ENCODE results near the gene ELMO1. TPM values are rescaled to one million over a fixed set of nuclear protein-coding genes. Genes with fewer than 3 reads are reported as not detected.
A peak's percentile ranks its signal among the peaks of the same experiment; 100 is the strongest.

ELMO1 gene
- total RNA-seq, 4 donors from 2014 or later, result 24.6 to 120 (median 71.9) TPM

DNA sequence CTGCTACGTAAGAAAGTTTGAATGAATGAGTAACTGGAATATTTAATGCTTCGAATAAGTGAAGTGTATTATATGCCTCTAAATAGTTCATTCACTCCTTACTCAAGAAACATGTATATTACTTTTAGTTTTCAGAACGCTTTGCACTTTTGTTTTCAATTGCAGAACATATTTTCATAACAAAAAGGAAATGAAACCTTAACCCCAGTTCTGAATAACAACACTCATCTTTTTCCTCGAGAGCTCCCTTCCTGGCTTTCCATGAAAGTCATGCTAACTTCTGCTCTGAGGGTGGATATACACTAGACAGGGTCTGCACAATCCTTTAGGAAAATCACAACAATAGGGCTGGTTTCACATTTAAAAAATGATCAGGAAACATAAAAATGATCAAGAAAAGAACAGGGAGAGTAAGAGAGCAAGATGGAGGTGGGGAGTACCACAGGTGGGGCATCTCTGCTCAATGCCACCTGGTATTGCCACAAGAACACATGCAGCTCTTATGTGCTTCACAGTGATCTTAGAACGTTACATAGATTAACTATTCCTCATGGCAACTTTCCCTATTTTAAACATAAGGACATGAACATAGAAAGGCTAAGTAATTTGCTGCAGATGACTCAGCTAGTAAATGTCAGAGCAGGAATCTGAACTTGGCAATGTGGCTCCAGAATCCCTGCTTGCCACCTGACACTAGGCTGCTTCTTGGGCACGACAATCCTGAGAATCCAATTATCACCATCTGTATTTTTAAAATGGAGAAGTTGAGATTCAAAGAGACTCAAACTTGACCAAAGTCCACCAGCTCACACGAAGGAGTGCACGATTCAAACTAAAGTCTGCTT, 504.9 kb downstream of the ELMO1 start:
- H3K4me1 ChIP-seq, result peaks cover 0 to 12% (median 2%) of the 10 kb centered on the region in 4 donors
- H3K4me3 ChIP-seq, result no peak overlapping the region
- DNase-seq, result no peak
- in situ Hi-C loops (cut with MboI; ENCODE audit: low pct_ligation_motif_present in 1 of 4, low pct_unique_long_range_greater_than_20kb in 1 of 4, low sequenced_read_pairs in 3 of 4), result no loop called here
- H3K27ac ChIP-seq, result peak overlapping the region in 1 of 4 donors; percentile 33
- 73% methylated on average over 7 to 8 of the region's 8 CpGs for WGBS, 2 donors (ENCODE audit: low coverage in 1 of 2)
- intact Hi-C loops (cut with DNase I; ENCODE audit: low total_unique reads), result no loop called here
- no peaks in the 10 kb centered on the region for H3K27me3 ChIP-seq
- H3K36me3 ChIP-seq, result no peaks in the 10 kb centered on the region
- peaks cover 5 to 18% of the 10 kb centered on the region in 2 donors for H3K9me3 ChIP-seq
- TF ChIP-seq POLR2AphosphoS5 (IDR thresholded peaks at IDR 0.05) (no peak), POLR2A (IDR thresholded peaks at IDR 0.05) (no peak), EP300 (IDR thresholded peaks at IDR 0.05; ENCODE audit: low read depth) (no peak)
- TF ChIP-seq, protein P1, sequence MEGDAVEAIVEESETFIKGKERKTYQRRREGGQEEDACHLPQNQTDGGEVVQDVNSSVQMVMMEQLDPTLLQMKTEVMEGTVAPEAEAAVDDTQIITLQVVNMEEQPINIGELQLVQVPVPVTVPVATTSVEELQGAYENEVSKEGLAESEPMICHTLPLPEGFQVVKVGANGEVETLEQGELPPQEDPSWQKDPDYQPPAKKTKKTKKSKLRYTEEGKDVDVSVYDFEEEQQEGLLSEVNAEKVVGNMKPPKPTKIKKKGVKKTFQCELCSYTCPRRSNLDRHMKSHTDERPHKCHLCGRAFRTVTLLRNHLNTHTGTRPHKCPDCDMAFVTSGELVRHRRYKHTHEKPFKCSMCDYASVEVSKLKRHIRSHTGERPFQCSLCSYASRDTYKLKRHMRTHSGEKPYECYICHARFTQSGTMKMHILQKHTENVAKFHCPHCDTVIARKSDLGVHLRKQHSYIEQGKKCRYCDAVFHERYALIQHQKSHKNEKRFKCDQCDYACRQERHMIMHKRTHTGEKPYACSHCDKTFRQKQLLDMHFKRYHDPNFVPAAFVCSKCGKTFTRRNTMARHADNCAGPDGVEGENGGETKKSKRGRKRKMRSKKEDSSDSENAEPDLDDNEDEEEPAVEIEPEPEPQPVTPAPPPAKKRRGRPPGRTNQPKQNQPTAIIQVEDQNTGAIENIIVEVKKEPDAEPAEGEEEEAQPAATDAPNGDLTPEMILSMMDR (IDR thresholded peaks at IDR 0.05), result no peak

DNA sequence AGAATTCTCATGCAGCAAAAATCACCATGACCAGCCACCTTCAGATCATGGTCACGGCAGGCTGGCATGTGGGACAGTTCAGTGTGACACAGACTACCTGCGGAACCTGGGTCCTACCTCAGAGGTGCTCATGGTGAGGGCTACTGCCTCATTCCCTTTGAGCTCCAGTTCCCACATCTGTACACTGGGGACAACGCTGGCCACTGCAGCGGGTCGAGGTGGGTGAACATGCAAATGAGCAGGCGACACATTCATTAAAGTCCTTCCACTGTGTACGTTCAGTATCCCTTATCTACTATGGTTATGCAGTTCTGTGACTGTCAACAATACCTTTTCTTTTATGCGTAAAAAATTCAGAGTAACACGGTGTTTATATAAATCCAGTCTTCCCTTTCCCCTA, 505.7 kb downstream of the ELMO1 start:
- H3K9me3 ChIP-seq, result peaks cover 14 to 26% of the 10 kb centered on the region in 2 donors
- peaks cover 0 to 3% (median 0%) of the 10 kb centered on the region in 4 donors for H3K36me3 ChIP-seq
- in situ Hi-C loops (cut with MboI; ENCODE audit: low pct_ligation_motif_present in 1 of 4, low pct_unique_long_range_greater_than_20kb in 1 of 4, low sequenced_read_pairs in 3 of 4), result no loop called here
- DNase-seq, result no peak
- intact Hi-C loops (cut with DNase I; ENCODE audit: low total_unique reads), result no loop called here
- TF ChIP-seq EP300 (IDR thresholded peaks at IDR 0.05; ENCODE audit: low read depth) (no peak), POLR2AphosphoS5 (IDR thresholded peaks at IDR 0.05) (no peak), POLR2A (IDR thresholded peaks at IDR 0.05) (no peak)
- TF ChIP-seq, protein P1 (IDR thresholded peaks at IDR 0.05), result no peak
- H3K4me3 ChIP-seq, result no peak overlapping the region
- 91 to 95% methylated on average over 7 to 9 of the region's 9 CpGs for WGBS, 2 donors (ENCODE audit: low coverage in 1 of 2)
- no peak overlapping the region for H3K27ac ChIP-seq
- peaks cover 0 to 12% (median 2%) of the 10 kb centered on the region in 4 donors for H3K4me1 ChIP-seq
- H3K27me3 ChIP-seq, result no peaks in the 10 kb centered on the region

DNA sequence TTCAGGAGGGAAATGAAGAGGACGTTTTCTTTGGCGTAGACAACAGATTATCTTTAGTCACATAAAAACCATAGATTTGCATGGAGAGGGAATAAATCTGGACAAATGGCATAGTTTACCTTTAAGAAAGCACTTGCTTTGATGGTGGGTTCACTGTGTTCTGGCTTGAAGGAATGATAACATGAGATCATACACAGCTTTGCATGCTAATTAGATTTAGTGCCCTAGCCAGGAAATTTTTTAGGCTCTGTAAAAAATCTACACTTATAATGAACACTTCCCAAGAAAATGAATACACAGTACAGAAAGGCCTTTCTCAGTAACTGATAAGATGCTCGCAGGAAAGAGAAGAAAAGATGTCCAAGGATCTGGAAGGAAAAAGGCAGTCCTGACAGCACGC, 506.1 kb downstream of the ELMO1 start:
- peaks cover 0 to 12% (median 2%) of the 10 kb centered on the region in 4 donors for H3K4me1 ChIP-seq
- H3K27ac ChIP-seq, result no peak overlapping the region
- 73 to 88% methylated on average over 3 to 4 of the region's 4 CpGs for WGBS, 2 donors (ENCODE audit: low coverage in 1 of 2)
- no peaks in the 10 kb centered on the region for H3K27me3 ChIP-seq
- no peak for DNase-seq
- H3K36me3 ChIP-seq, result peaks cover 0 to 7% (median 0%) of the 10 kb centered on the region in 4 donors
- H3K4me3 ChIP-seq, result no peak overlapping the region
- intact Hi-C loops (cut with DNase I; ENCODE audit: low total_unique reads) (no loop called here), in situ Hi-C loops (cut with MboI; ENCODE audit: low pct_ligation_motif_present in 1 of 4, low pct_unique_long_range_greater_than_20kb in 1 of 4, low sequenced_read_pairs in 3 of 4) (no loop called here)
- TF ChIP-seq POLR2AphosphoS5 (IDR thresholded peaks at IDR 0.05), result no peak
- TF ChIP-seq POLR2A (IDR thresholded peaks at IDR 0.05), result no peak
- TF ChIP-seq EP300 (IDR thresholded peaks at IDR 0.05; ENCODE audit: low read depth), result no peak
- TF ChIP-seq, protein P1 (IDR thresholded peaks at IDR 0.05), result no peak
- H3K9me3 ChIP-seq, result peaks cover 18 to 31% of the 10 kb centered on the region in 2 donors

DNA sequence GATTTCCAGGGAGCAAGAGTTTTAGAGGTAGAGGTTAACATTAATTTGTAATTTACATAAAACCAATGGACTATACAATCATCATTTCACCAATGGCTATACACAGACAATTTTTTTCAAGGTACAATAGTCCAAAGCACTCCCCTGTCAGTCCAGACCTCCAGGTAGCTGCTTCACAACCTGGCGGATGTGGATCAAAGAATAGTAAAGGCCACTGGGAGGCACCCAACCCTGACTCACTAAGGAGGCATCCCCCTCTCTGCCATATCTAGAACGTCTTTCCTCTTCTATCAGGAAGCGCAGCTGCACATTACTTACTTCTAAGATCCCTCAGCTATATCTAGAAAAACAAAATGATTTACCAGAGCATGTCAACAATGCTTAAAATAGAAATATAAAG, 506.6 kb downstream of the ELMO1 start:
- intact Hi-C loops (cut with DNase I; ENCODE audit: low total_unique reads) (no loop called here), in situ Hi-C loops (cut with MboI; ENCODE audit: low pct_ligation_motif_present in 1 of 4, low pct_unique_long_range_greater_than_20kb in 1 of 4, low sequenced_read_pairs in 3 of 4) (no loop called here)
- peaks cover 23 to 36% of the 10 kb centered on the region in 2 donors for H3K9me3 ChIP-seq
- 94 to 95% methylated on average over 3 of the region's 3 CpGs for WGBS, 2 donors (ENCODE audit: low coverage in 1 of 2)
- no peaks in the 10 kb centered on the region for H3K27me3 ChIP-seq
- no peak for DNase-seq
- H3K4me1 ChIP-seq, result peaks cover 0 to 12% (median 2%) of the 10 kb centered on the region in 4 donors
- H3K4me3 ChIP-seq, result no peak overlapping the region
- H3K36me3 ChIP-seq, result peaks cover 0 to 10% (median 0%) of the 10 kb centered on the region in 4 donors
- no peak overlapping the region for H3K27ac ChIP-seq
- TF ChIP-seq POLR2AphosphoS5 (IDR thresholded peaks at IDR 0.05), result no peak
- TF ChIP-seq POLR2A (IDR thresholded peaks at IDR 0.05), result no peak

Data from transverse colon (tissue), 4 donors.